Esophagus (tissue), 2 donors: Measurements from ENCODE around the gene KRCC1. TPM values are rescaled to one million over a fixed set of nuclear protein-coding genes. Genes with fewer than 3 reads are reported as not detected.
"Not testable (repeated sequence)": the region's sequence is repeated elsewhere in the genome, so short reads cannot be mapped to it uniquely, and the experiment has no call there.

Source experiments
- H3K27ac ChIP-seq, 2 donors: one replicate each; pipeline ENCODE4 v1.5.1; 2013; ENCODE audit warnings: low read depth in 2 of 2, mild to moderate bottlenecking in 2 of 2, inconsistent platforms in 1 of 2, low read length in 1 of 2, moderate library complexity in 1 of 2
- H3K27me3 ChIP-seq, 2 donors: one replicate each; pipeline ENCODE4 v1.6.1; 2013; ENCODE audit warnings: low read length in 2 of 2, control low read depth in 1 of 2, mild to moderate bottlenecking in 1 of 2; ENCODE audit not compliant: insufficient read depth in 2 of 2, control insufficient read depth in 1 of 2
- H3K36me3 ChIP-seq, 2 donors: one replicate each; pipeline ENCODE4 v1.6.1; 2013; ENCODE audit warnings: low read length in 1 of 2; ENCODE audit not compliant: control insufficient read depth in 2 of 2, insufficient read depth in 2 of 2
- H3K4me1 ChIP-seq, 2 donors: one replicate each; pipeline ENCODE4 v1.6.1; 2013; ENCODE audit warnings: low read length in 1 of 2; ENCODE audit not compliant: control insufficient read depth in 2 of 2, insufficient read depth in 2 of 2
- H3K4me3 ChIP-seq, 2 donors: one replicate each; pipeline ENCODE4 v1.5.1; 2013; ENCODE audit warnings: low read length in 2 of 2, mild to moderate bottlenecking in 2 of 2, low read depth in 1 of 2, moderate library complexity in 1 of 2
- H3K9me3 ChIP-seq, 2 donors: one replicate each; pipeline ENCODE4 v1.6.1; 2013; ENCODE audit warnings: mild to moderate bottlenecking in 2 of 2, low read depth in 1 of 2, low read length in 1 of 2, moderate library complexity in 1 of 2; ENCODE audit not compliant: control insufficient read depth in 2 of 2, insufficient read depth in 1 of 2
- WGBS, 2 donors: extraction: QIAGEN DNeasy Blood & Tissue Kit; methylation state at CpG; one replicate each; pipeline ENCODE4 v1.1.7; 2013; 5-methylcytosine and 5-hydroxymethylcytosine counted together
- polyA plus RNA-seq, 2 donors: library from polyadenylated mRNA; stranded (reverse); fragments of 200-250 nt; gene quantifications; one replicate each; pipeline ENCODE4 v1.2.3, GENCODE V29; 2013
- donor health status: healthy with polysubstance abuse.
- donor health status: Bipolar disorder and iron deficiency.

KRCC1 gene
- polyA plus RNA-seq, 2 donors: 23.8 to 42.4 TPM

GRCh38 chr2:88053934-88054781, 1.4 kb downstream of the KRCC1 start:
- Histone ChIP-seq H3K9me3 (no peaks in the 10 kb centered on the region), H3K4me3 (peak overlapping the region; percentile 91 to 93), H3K36me3 (no peaks in the 10 kb centered on the region), H3K27ac (peak overlapping the region; percentile 95), H3K4me1 (peaks cover 0 to 6% of the 10 kb centered on the region in 2 donors), H3K27me3 (no peaks in the 10 kb centered on the region)
- WGBS, 2 donors: 48 to 55% methylated on average over 10 of the region's 10 CpGs

GRCh38 chr2:88053296-88053695, 2.3 kb downstream of the KRCC1 start:
- H3K4me1 ChIP-seq: peaks cover 0 to 6% of the 10 kb centered on the region in 2 donors
- peak overlapping the region in 1 of 2 donors; percentile 33 for H3K27ac ChIP-seq
- 3 to 8% methylated on average over 1 of the region's 1 CpG for WGBS, 2 donors
- no peaks in the 10 kb centered on the region for H3K27me3 ChIP-seq
- H3K9me3 ChIP-seq: no peaks in the 10 kb centered on the region
- no peaks in the 10 kb centered on the region for H3K36me3 ChIP-seq
- H3K4me3 ChIP-seq: peak overlapping the region in 1 of 2 donors; percentile 12

GRCh38 chr2:88051792-88052191, 3.8 kb downstream of the KRCC1 start:
- Histone ChIP-seq H3K36me3 (no peaks in the 10 kb centered on the region), H3K4me1 (peaks cover 0 to 6% of the 10 kb centered on the region in 2 donors), H3K27ac (no peak overlapping the region), H3K4me3 (no peak overlapping the region), H3K27me3 (no peaks in the 10 kb centered on the region), H3K9me3 (no peaks in the 10 kb centered on the region)
- 71 to 76% methylated on average over 2 of the region's 2 CpGs for WGBS, 2 donors

- Histone ChIP-seq H3K4me3 (no peak overlapping the region), H3K4me1 (peaks cover 0 to 2% of the 10 kb centered on the region in 2 donors), H3K27ac (no peak overlapping the region), H3K9me3 (no peaks in the 10 kb centered on the region), H3K36me3 (no peaks in the 10 kb centered on the region), H3K27me3 (no peaks in the 10 kb centered on the region)
- 60 to 76% methylated on average over 1 of the region's 1 CpG for WGBS, 2 donors
These were observed 6.0 kb downstream of the KRCC1 start for GRCh38 chr2:88049622-88050021.

GRCh38 chr2:88048541-88048940, 7.0 kb downstream of the KRCC1 start:
- Histone ChIP-seq H3K4me3 (no peak overlapping the region), H3K27me3 (no peaks in the 10 kb centered on the region), H3K4me1 (peaks cover 0 to 2% of the 10 kb centered on the region in 2 donors), H3K36me3 (no peaks in the 10 kb centered on the region), H3K27ac (no peak overlapping the region), H3K9me3 (no peaks in the 10 kb centered on the region)
- WGBS, 2 donors: 88 to 97% methylated on average over 3 of the region's 3 CpGs

- WGBS, 2 donors: 91 to 93% methylated on average over 6 of the region's 6 CpGs
- H3K4me3 ChIP-seq, H3K4me1 ChIP-seq, H3K36me3 ChIP-seq, H3K27ac ChIP-seq, H3K9me3 ChIP-seq, H3K27me3 ChIP-seq: not testable (repeated sequence)
These were observed 10.0 kb downstream of the KRCC1 start for GRCh38 chr2:88045561-88045960.

- Histone ChIP-seq H3K27me3 (no peaks in the 10 kb centered on the region), H3K9me3 (no peaks in the 10 kb centered on the region), H3K36me3 (no peaks in the 10 kb centered on the region), H3K27ac (no peak overlapping the region), H3K4me1 (peaks cover 0 to 2% of the 10 kb centered on the region in 2 donors), H3K4me3 (no peak overlapping the region)
- WGBS, 2 donors: 93 to 97% methylated on average over 5 of the region's 5 CpGs
These were observed 13.1 kb downstream of the KRCC1 start for GRCh38 chr2:88042476-88042875.

GRCh38 chr2:88038263-88039105, 17.1 kb downstream of the KRCC1 start:
- WGBS, 2 donors: 90 to 95% methylated on average over 4 of the region's 4 CpGs
- no peaks in the 10 kb centered on the region for H3K27me3 ChIP-seq
- no peak overlapping the region for H3K4me3 ChIP-seq
- no peaks in the 10 kb centered on the region for H3K9me3 ChIP-seq
- H3K27ac ChIP-seq: no peak overlapping the region
- no peaks in the 10 kb centered on the region for H3K36me3 ChIP-seq
- H3K4me1 ChIP-seq: peaks cover 0 to 2% of the 10 kb centered on the region in 2 donors

- Histone ChIP-seq H3K4me1 (peaks cover 0 to 2% of the 10 kb centered on the region in 2 donors), H3K9me3 (no peaks in the 10 kb centered on the region), H3K27ac (no peak overlapping the region), H3K27me3 (no peaks in the 10 kb centered on the region), H3K4me3 (no peak overlapping the region), H3K36me3 (no peaks in the 10 kb centered on the region)
These were observed 19.0 kb downstream of the KRCC1 start for GRCh38 chr2:88036606-88037005.
